SW 1271 (cell line): ENCODE data around the gene MATCAP1.

ENCODE experiments used
- DNase-seq, 2 experiments: peaks; one replicate each; lab custom pipeline; 2025; lab: John Stamatoyannopoulos, UW

Gene MATCAP1

DNA sequence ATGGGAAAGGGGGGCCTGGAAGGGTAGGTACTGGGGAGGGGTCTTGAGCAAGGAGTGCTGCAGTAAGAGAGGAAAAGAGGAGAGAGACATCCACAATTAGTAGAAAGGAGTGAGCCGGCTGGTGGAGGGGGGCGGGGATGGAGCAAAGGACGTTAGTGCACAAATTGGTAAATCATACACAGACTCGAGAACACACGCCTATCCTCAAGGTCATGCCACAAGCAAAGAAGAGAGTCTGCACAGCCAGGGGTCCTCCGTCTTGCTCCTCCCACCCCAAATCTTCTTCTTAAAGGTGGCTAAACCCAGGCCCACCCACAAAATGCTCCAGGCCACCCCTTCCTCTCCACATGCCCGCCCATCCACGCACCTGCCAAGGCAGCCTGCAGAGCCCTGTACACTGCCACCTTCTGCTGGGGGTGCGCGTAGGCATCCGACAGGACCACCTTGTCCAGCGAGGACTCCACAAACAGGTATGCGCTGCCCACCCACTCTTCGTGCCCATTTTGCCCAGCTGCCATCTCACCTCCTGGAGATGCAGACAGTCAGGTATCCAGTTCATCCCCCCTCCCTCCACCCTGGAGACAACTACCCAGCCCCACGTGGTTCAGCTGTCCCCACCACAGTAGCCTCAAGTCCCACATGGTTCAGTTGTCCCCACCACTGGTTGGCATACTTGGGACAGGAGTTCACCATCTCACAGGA, 27.5 kb downstream of the MATCAP1 start:
- DNase-seq: no peak

DNA sequence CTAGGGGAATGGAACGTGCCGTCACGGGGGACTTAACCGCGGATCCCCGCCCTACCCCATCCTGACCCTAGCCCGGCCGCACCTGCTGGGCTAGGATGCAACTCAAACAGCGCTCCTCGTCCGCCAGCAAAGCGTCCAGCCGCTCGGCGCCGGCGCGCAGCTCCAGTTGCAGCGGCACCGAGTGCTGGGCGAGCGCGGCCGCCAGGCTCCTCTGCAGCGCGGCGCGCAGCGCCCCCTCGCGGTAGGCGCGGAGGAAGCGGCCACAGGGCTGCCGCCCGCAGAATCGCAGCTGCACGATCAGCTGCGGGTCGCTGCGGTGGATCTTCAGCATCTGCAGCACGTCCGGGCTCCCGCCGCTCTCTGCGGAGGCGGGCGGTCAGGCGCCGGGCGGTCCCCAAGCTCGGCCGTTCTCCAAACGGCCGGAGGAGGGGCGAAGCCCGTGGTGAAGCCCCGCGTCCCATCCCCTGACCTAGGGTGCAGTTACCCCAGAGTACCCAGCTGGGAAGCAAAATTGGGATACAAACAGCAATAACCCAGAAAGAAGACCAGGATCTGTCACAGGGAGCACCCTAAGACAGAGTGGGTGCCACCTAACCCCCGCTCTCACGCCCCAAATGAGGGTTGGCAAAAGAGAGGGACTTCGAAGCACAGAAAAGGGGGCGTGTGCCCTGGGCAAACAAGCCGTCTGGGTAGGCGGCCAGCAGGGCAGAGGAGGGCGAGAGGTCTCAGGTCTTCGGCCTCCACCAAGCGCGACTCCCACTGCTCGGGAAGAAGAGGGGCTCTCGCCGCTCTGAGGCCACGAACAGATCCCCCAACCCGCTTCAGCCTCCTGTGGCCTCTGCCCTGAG, 28.2 kb downstream of the MATCAP1 start:
- DNase-seq: peak in 1 of 2 experiments; percentile 11

DNA sequence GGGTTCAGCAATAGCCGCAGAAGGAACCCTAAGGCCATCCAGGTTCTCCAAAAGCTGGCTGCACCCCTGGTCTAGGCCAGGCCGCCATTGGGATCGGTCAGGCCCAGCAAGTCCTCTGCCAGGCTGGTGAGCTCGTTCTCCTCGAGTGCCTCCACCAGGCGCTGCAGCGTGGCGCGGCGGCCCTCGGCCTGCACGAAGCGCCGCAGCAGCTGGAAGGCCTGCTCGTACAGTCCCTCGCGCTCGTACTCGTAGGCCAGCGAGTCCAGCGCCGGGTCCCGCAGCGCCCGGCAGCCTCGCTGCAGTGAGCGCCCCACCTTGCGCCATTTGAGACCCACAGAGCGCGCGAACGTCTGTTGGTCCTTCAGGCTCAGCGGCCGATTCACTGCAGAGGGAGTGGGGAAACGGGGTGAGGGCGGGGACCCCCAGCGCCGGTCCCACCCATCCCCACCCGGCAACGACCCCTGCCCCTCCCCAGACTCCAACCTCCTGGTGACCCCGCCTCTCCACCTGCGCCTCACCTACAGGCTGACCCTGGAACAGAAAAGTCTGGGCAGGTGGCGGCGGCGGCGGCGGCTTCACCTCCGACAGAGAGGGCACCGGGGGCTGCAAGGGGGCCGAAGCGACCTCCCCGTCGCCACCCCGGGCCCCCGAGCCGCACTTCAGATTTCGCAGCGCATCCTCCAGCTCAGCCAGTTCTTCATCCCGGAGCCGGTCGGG, 29.0 kb downstream of the MATCAP1 start:
- no peak for DNase-seq

DNA sequence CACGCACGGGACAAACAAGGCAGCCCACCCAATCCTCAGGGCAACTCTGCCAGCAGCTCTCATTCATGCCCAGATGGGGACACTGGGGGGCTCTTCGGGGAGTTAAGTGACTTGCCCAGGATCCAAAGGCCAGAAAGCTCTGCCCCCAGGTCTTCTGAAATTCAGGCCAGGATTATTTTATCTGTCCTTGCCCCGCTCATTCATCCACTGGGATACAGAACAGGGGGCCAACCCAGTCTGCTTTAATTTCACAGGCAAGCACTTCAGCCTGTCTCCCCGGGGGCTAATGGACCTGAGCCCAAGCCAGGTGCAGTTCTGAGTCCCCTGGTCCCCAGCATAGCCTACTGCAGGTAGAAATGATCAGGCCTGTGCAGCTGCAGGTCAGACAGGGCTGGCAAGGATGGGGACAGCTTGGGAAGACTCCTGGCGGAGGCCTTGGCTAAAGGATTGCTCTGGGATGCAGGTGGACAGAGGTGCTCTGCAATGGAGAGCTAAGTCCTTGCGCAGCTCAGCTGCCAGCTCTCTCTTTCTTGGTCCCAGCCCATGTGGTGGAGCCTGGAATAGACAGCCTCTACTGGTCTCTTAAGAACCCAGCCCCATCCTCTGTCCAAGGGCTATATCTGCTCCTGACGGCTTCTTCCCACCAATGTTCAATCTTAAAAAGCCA, 32.2 kb downstream of the MATCAP1 start:
- no peak for DNase-seq

DNA sequence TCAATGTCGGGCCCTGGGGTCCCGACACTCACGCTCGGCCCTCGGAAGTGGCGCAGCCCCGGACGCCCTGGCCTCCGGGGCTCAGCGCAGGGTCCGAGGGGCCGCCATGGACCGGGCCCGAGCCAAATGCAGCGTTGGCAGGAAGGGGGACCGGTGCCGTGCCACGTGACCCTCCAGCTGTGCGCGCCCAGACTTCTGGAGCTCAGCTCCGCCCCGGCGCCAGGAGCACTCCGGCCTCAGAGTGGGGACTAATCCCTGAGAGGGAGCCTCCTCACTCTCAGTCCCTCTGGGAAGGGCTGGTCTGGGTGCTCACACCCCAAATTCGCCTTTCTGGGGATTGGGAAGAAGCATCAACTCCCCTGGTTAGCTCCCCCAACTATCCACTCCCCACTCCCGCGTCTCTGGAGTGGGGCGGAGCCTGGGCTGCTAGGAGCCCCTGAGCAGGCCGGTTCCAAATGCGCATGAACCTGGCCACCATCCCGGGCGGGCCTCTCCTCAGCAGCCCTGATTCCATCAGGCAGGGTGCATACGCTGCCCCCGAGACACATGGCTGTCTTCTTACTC, 32.8 kb downstream of the MATCAP1 start, which contains the start of gene B3GNT9:
Gene B3GNT9 (minus strand): TSS at position 166 of the 564 bp plus-strand sequence. CDS start 513 bp downstream, outside the sequence.
- DNase-seq: peak; percentile 44 to 63

DNA sequence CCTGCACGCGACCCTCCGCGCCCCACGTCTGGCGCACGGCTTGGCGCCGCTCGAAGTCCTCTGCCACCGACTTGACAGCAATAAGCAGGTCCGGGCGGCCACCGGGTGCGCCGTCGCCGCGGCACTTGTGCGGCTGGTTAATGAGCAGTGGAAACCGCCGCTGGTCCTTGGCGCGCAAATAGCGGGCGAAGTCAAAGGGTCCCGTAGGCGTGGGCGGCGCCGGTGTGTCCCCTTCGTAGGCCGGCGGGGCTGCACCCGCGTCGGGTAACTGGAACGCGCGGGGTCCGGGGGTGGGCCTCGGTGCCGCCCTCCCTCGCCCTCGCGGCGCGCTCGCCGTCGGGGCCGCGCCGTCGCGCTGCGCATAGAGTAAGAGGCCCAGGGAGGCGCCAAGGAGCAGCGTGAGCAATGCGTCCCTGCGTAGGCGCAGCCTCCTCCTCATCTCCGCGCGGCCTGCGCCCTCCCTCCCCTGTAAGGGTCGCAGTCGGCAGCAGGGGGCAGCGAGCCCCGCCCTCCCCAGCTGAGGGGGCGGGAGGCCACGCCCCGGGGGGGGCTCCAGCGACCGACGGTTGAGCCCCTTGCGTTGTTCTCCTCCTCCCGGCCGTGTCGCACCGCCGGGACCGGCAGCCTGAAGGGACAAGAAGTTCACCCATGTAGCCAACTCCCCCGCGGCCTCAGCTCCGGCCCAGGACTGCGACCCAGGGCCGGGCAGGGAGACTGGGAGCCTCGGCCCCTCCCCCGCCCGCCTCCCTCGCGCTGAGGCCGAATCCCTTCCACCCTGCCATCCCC, 33.5 kb downstream of the MATCAP1 start:
- peak; percentile 27 to 44 for DNase-seq

DNA sequence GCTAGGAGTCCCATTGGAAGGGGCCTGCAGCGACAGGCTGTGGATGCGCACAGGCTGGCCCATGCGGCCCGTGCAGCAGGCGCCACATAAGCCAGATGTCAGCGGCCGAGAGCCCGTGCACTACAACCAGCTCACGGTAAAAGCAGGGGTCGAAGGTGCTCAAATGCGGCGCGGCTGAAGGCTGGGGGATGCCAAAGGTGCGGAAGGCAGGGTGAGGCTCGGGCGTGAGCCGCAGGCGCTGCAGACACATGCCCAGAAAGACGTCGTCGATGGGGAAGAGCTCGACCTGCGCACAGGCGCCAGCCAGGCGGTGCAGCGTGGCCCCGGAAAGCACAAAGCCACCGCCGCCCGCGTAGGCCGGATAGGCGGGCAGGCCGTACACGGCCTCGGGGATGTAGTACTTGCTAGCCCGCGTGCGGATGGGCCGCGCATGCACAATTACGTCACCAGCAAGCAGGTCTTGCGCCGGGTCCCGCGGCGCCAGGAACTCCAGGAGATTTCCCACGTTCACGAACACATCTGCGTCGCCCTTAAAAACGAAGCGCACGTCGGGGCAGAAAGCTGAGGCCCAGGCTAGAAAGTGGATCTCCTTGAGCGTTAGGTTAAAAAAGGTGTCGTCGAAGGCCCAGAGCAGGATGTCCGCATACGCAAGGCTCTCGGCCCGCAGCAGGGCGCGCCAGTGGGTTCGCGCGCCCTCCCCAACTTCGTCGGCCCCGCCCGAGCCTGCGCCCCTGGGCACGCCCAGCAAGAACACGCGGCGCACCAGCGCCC, 34.3 kb downstream of the MATCAP1 start:
- no peak for DNase-seq

DNA sequence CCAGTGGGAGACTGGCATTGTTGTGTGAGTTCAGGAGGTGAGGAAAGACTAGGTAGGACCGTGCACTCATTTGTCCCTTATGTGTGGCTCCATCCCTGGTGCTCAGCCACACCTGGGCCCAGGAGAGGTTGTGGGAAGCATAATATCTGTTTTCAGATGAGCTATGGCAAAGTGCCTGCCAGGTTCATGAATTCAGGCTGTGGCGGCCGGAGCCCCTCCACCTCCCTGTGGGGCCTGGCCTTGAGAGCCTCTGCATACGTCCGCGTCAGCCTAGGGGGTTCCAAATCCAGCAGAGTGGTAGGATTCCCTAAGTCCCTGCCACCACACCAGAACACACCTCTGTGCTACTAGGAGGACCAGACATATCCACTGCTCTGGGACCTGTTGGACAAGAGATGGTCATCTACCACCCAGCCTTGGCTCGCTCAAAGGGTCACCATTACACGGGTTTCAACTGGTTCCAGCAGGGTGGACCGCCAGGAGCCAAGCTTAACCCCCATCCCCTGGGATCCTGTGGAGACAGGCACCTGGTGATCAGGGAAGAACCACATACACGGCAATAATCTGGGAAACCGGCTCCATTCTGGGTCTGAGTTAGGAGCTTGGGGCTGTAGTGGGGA, 35.0 kb downstream of the MATCAP1 start:
- no peak for DNase-seq

DNA sequence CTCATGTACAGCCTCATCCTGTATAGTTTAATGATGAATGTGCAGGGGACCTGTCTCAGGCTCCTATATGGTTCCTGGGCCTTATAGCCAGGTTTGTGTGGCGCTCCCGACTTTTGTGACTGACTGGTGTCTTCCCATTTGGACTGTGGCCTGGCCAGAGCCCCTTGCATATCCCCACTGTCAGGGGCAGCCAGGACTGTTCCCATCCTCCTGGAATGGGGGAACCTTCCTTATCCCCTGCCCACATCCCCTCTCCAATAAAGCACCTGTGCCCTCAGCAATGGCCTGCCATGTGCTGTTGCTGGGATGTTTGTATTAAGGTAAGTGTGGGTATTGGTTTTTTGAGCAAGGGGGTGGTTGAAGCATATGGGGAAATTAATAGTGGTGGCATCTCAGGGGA, 35.5 kb downstream of the MATCAP1 start:
- DNase-seq: no peak

DNA sequence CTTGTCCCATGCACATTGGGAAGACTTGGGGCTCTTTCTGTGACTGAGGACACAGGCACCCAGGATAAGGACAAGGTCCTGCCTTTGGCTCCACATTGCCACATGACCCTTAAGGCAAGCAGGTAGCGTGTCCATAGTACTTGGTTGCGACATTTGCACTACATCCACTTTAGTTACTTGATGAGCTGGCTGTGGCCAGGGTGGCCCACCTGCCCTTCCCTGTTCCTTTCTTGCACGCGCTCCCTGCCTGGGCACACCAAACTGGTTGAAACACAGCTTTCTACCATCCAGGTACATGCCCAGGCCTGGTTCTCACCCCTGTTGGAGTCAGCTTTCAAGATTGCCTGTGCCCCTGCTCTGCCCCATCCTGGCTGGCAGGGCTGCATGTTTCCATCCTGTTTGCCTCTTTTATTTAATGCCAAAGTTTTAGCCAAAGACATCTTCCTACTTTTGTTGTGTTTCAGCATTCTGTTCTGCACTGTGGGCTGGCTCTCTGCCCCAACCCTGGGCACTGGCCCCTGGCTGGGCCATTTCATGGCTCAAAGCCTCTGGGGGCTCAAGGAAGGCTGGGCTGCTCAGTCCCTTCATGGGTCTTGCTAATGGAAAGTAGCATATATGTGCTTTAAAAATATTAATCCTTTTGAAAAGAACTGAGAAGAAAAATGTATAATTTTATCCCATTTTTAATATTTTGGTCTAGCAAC, 36.2 kb downstream of the MATCAP1 start:
- no peak for DNase-seq

DNA sequence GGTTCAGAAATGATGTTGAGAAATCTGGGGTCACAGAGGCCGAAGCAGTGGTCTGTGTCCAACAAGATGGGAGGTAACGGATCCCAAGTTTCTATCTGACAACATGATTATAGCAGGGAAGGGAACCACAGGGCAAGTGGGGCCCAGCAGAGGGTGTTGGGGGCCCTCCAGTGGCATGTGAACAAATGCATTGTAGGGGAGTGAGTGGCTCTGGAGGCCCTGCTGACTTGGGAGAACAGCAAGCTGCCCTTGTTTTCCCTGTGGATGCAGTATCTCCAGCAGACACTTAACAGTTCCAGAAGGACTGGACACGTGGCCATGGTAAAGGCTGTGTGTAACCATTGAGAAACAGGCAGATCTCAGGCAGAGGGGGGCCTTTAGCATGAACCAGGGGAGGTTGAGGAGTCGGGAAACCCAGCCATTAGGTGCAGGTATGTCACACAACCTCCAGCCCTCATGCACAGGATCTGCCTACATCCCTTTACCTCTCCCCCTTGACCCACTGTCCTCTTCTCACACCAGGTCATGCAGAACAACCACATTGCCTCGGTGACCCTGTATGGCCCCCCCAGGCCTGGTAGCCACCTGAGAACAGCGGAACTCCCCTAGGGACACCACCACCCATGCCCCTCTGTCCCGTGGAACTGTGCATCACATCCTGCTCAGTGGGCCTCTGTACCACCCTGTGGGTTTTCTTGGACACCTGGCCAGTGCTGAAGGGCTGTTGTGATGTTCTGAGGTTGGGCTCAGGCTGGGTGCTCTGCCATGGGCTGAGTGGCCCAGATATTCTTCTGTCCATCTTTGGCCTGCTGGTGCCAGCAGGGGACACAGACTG, 37.0 kb downstream of the MATCAP1 start:
- no peak for DNase-seq

DNA sequence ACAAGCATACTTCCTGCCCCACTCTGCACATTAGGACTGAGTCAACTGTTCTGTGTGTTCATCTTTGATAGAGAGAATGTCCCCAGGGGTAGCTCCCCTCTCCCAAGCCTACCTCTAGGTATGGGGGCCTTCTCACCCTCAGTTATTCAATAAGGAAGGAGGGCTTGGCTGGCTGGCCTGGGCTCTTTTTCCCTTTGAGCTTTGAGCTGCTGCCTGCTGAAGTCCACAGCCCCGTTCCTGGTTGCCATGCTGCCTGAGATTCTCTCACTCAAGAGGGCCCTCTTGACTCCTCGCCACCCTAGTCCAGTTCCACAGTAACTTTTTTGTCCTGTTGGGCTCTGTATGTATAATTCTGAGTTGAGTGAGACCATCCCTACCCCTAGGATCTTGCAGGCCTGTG, 38.0 kb downstream of the MATCAP1 start:
- DNase-seq: no peak

DNA sequence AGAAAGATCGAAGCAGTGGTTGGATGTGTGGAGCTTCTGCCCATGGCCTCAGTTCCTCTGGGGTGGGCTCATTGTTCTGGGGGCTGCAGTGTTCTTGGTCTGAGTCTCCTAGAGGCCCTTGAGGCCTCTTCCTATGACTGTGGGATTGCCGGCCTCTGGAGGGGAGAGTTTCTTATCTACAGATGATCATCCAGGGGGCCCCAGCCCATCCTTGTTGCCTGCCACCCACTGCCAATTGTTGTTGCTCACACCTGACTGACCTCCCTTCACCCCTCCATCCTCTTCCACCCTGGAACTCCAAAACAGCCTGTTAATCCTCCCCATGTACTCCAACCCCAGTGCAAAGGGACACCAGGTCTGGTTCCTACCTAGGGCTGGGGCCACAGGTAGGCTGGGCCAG, 38.8 kb downstream of the MATCAP1 start:
- no peak for DNase-seq

DNA sequence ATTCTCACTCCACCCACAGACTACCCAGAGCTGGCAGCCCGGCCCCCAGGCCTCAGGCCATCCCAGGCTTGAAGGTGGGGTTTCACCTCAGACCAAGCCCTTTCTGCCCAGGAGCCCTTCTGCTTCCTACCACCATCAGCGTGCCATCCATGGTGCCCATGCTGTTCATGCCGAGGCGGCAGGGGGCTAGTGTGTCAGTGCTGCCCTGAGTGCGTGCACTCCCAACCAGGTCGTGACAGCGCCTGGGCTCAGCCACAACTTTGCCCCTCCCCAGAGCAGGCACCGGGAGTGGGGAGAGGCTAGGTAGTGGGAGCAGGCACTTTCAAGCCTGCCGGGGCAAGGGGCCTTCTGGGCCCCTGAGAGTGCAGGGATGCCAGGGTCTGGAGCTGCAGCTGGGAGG, 41.4 kb downstream of the MATCAP1 start:
- DNase-seq: no peak

DNA sequence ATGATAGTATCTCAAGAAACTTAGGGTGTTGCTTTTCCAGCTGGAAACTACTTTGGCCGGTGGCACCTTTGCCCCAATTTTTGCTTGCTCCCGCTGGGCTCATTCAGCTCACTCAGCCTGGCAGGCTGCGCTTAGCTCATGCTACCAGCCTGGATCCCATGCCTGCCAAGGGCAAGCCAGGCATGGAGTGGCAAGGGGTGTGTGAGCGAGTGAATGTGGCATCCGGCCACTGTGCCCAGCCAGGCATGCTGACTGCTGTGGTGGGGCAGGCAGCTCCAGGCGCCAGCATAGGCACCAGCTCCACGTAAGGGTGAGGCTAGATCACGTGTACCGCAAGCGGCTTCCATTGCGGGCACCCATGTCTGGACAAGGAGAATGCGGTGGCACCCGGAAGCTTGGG, 42.4 kb downstream of the MATCAP1 start:
- no peak for DNase-seq

DNA sequence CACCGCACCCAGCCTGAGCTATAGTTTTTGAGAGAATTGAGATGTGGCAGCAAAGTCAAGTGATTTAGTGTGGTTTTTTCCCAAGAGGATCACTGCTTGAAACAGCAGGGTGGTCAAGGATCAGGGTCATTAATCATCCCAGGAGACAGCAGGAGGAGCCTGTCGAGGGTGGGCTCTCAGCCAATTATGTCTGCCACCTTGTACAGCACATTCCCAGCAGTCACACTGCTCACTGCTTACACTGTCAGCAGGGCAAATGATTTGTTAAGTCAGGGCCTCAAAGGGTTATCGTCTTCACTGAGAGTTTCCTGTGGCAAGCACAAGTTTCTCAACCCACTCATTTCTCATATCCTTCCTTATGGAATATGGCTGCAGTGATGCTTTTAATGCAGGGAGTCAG, 46.2 kb downstream of the MATCAP1 start:
- no peak for DNase-seq

DNA sequence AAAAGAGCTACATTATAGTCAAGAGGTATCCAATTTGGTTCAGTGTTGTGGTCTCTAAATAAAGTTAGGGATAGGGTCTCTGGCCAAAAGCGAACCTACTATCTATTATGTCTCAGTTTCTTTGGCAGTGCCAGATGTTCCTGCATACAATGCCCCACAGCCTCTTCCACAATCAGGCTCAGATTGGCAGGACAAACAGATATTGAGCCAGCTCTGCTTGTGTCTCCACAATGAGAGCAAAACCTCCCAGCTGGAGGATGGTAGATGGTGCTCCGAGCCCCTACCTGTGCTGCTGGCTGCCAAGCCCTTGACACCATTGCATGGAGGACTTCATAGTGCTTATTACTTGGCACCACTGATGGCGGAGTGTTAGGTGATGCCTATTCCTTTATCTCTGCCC, 54.3 kb downstream of the MATCAP1 start:
- DNase-seq: no peak

DNA sequence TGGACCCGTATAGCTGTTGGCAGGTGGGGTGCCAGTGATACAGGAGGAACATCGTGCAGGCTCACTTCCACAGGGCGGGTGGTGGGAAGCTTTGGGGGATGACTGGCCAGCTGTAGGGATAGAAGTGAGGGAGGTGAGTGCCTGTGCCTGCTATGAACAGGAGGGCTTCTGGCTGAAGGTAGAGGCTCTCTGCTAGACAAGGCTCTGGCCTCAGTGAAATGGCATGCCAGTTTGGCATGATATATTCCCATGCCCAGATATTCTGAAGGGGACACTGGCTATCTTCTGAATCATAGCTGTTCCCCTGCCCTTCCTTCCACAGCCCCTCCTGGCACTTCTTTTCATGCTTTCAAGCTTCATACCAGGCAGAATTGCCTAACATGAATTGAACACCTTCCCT, 54.9 kb downstream of the MATCAP1 start:
- no peak for DNase-seq
